GM23338 (cell line): ENCODE measurements around the gene TST. TPM values are rescaled to one million over a fixed set of nuclear protein-coding genes. Genes with fewer than 3 reads are reported as not detected.

Source experiments
- ATAC-seq: fragments of 200-7000 bp; cut with Tn5 transposase; 3 replicates; pipeline ENCODE4 v1.9.1; 2020
- DNase-seq: peaks from one replicate; pipeline ENCODE4 v3.0.0-alpha.2; 2015; ENCODE audit warnings: low spot score
- H2AFZ ChIP-seq: fragments of 200-600 bp; sonication (generic); 2 replicates; pipeline ENCODE4 v1.8.0; 2016; ENCODE audit warnings: antibody characterized with exemption, mild to moderate bottlenecking, moderate library complexity
- H3F3A ChIP-seq: fragments of 200-600 bp; sonication (generic); replicated peaks from 2 replicates; pipeline ENCODE4 v1.8.0; 2017; ENCODE audit warnings: antibody characterized with exemption, mixed run types, low read depth
- H3K27ac ChIP-seq: fragments of 200-600 bp; sonication (generic); 2 replicates; pipeline ENCODE4 v1.6.1; 2016; ENCODE audit warnings: low read depth
- H3K27me3 ChIP-seq: fragments of 200-600 bp; sonication (generic); 2 replicates; pipeline ENCODE4 v1.8.0; 2016; ENCODE audit warnings: mild to moderate bottlenecking, mixed run types, moderate library complexity; ENCODE audit not compliant: insufficient read depth
- H3K36me3 ChIP-seq: fragments of 200-600 bp; sonication (generic); 2 replicates; pipeline ENCODE4 v1.8.0; 2016; ENCODE audit warnings: mild to moderate bottlenecking; ENCODE audit not compliant: insufficient read depth
- H3K4me1 ChIP-seq: fragments of 200-600 bp; sonication (generic); 2 replicates; pipeline ENCODE4 v1.8.0; 2016; ENCODE audit warnings: mild to moderate bottlenecking, moderate library complexity; ENCODE audit not compliant: insufficient read depth
- H3K4me2 ChIP-seq: fragments of 200-600 bp; sonication (generic); 2 replicates; pipeline ENCODE4 v1.7.1; 2017; ENCODE audit warnings: mixed run types
- H3K4me3 ChIP-seq: fragments of 200-600 bp; sonication (generic); 2 replicates; pipeline ENCODE4 v1.6.1; 2016; ENCODE audit warnings: mixed run types
- H3K79me2 ChIP-seq: fragments of 200-600 bp; sonication (generic); replicated peaks from 2 replicates; pipeline ENCODE4 v1.8.0; 2017; ENCODE audit warnings: mild to moderate bottlenecking; ENCODE audit not compliant: insufficient read depth
- H3K9me2 ChIP-seq: fragments of 200-600 bp; sonication (generic); 2 replicates; pipeline ENCODE4 v1.8.0; 2017; ENCODE audit not compliant: insufficient read depth
- H4K20me1 ChIP-seq: fragments of 200-600 bp; sonication (generic); replicated peaks from 2 replicates; pipeline ENCODE4 v1.8.0; 2017; ENCODE audit warnings: mild to moderate bottlenecking; ENCODE audit not compliant: insufficient read depth
- H3K27ac Mint-ChIP-seq: 2 replicates; pipeline ENCODE4 v1.8.0; 2020; ENCODE audit warnings: inconsistent platforms, mild to moderate bottlenecking, moderate library complexity, mixed read lengths
- H3K27me3 Mint-ChIP-seq: 3 replicates; pipeline ENCODE4 v1.8.0; 2022; ENCODE audit warnings: low read depth, mild to moderate bottlenecking, moderate library complexity, mixed read lengths, inconsistent platforms; ENCODE audit not compliant: insufficient read depth, poor library complexity
- H3K36me3 Mint-ChIP-seq: 3 replicates; pipeline ENCODE4 v1.8.0; 2021; ENCODE audit warnings: low read depth, mild to moderate bottlenecking, inconsistent platforms, moderate library complexity, mixed read lengths
- H3K4me1 Mint-ChIP-seq: 3 replicates; pipeline ENCODE4 v1.8.0; 2020; ENCODE audit warnings: mild to moderate bottlenecking, inconsistent platforms, mixed read lengths
- H3K4me3 Mint-ChIP-seq: 3 replicates; pipeline ENCODE4 v1.8.0; 2021; ENCODE audit warnings: moderate library complexity, mild to moderate bottlenecking, inconsistent platforms, mixed read lengths
- H3K9me3 Mint-ChIP-seq: 3 replicates; pipeline ENCODE4 v1.8.0; 2020; ENCODE audit warnings: moderate library complexity, mild to moderate bottlenecking, inconsistent platforms, mixed read lengths
- CREB1 ChIP-seq: fragments of 250-450 bp; sonication (Bioruptor Pico); IDR thresholded peaks from 2 replicates; pipeline ENCODE4 v1.5.0; 2020; ENCODE audit warnings: low read depth, mild to moderate bottlenecking, moderate library complexity
- NANOG ChIP-seq: IDR thresholded peaks from 2 replicates; pipeline ENCODE4 v1.6.1; 2016; ENCODE audit warnings: antibody characterized with exemption, borderline replicate concordance
- POLR2AphosphoS5 ChIP-seq: IDR thresholded peaks from 2 replicates; pipeline ENCODE4 v1.6.1; 2016; ENCODE audit warnings: antibody characterized with exemption, low read depth
- STAT1 ChIP-seq: IDR thresholded peaks from one replicate; pipeline ENCODE4 v1.6.1; 2016; ENCODE audit warnings: antibody characterized with exemption; ENCODE audit not compliant: unreplicated experiment
- polyA plus RNA-seq: library from polyadenylated mRNA; unstranded; fragments of >200 nt; fragmentation: Nextera tagmentation; extraction: Ambion mirVana; gene quantifications from 2 replicates; pipeline ENCODE4 v1.2.1, GENCODE V29; 2016
- total RNA-seq: library from RNA; depleted of rRNA; stranded (reverse); fragments of >200 nt; shearing (Covaris generic); gene quantifications from 2 replicates; pipeline ENCODE4 v1.2.3, GENCODE V29; 2014
- TF ChIP-seq, protein P1 (sequence below): IDR thresholded peaks from 2 replicates; pipeline ENCODE4 v1.6.1; 2016; ENCODE audit warnings: antibody characterized with exemption
- TF ChIP-seq, protein P2 (sequence below), 2 experiments: fragments of 200-600 bp in 1 of 2; sonication (generic) in 1 of 2; conservative IDR thresholded peaks; 2 replicates each; pipeline versions ENCODE4 v1.5.1 to v1.6.1; 2016 to 2017; ENCODE audit warnings: antibody characterized with exemption in 2 of 2, low read depth in 2 of 2, mild to moderate bottlenecking in 2 of 2, moderate library complexity in 1 of 2
- TF ChIP-seq, protein P3 (sequence below): IDR thresholded peaks from one replicate; pipeline ENCODE4 v1.6.1; 2018; ENCODE audit warnings: antibody characterized with exemption; ENCODE audit not compliant: unreplicated experiment

The TST gene
- total and polyA plus RNA-seq, 2 experiments from 2014 or later: 14.6 to 32.7 TPM

DNA sequence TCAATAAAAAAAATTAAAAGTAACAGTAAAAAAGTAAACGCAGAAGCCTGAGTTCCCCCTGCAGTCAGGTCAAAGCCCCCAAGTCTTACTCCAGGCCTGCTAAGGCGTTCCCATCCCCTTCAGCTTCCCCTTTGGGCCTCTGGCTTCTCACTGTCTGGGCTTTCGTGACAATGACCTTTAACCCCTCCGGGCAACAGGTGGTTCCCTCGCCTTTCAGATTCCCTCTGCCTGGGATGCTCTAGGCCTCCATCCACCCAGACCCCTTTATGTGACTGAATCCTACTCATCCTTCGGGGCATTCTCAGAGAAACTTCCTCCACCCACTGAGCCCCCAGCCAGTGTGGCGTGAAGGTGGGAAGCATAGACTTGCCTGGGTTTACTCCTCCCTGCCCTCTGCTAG, 8.3 kb upstream of the TST start:
- peaks cover 3% of the 10 kb centered on the region; the same call in 1 of the 2 replicates for H3K36me3 ChIP-seq
- no peak for ATAC-seq

DNA sequence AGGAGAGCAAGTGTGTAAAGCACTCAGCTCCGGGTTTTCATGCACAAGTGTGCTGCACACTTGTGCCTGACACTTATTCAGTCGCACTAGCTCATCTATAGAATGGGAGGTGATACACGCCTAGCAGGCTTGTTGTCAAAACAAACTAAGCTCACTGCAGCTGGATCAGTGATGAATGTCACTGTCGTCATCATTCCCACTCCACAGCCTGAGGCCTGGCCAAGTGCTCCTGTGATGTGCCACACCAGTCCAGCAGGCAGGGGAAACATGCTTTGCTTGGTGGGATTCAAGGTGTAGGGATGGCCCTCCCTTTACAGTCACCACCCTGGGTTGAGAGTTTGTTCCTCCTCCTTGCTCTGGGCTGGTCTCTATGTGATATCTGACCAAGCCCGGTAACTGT, 7.1 kb upstream of the TST start:
- peaks cover 19% of the 10 kb centered on the region; the same call in 2 of the 3 replicates for H3K4me1 Mint-ChIP-seq
- no peak overlapping the region for H3K4me3 Mint-ChIP-seq
- no peaks in the 10 kb centered on the region for H3K9me2 ChIP-seq
- no peaks in the 10 kb centered on the region for H3K9me3 Mint-ChIP-seq
- no peak overlapping the region for H3K27ac Mint-ChIP-seq
- no peak overlapping the region for H3K27ac ChIP-seq
- H3K36me3 Mint-ChIP-seq: peaks cover 42% of the 10 kb centered on the region
- H3K27me3 Mint-ChIP-seq: peaks cover 15% of the 10 kb centered on the region
- H3K4me2 ChIP-seq: no peak overlapping the region
- 0 out of 2 replicates have a peak, but pooled peaks cover 4% of the 10 kb centered on the region for H3F3A ChIP-seq
- no peaks in the 10 kb centered on the region for H3K27me3 ChIP-seq
- TF ChIP-seq NANOG (no peak), CREB1 (CRISPR knock-in tag) (no peak)
- no peak for DNase-seq
- H3K36me3 ChIP-seq: peaks cover 3% of the 10 kb centered on the region; the same call in 1 of the 2 replicates
- H3K79me2 ChIP-seq: peaks cover 19% of the 10 kb centered on the region
- no peak for ATAC-seq
- no peak overlapping the region for H3K4me3 ChIP-seq
- H3K4me1 ChIP-seq: peaks cover 10% of the 10 kb centered on the region; the same call in 1 of the 2 replicates
- H4K20me1 ChIP-seq: peaks cover 8% of the 10 kb centered on the region
- no peak overlapping the region for H2AFZ ChIP-seq

More for the DNA sequence above, 8.3 kb upstream of the TST start:
- no peak overlapping the region for H3K4me3 ChIP-seq
- Mint-ChIP-seq H3K4me3 (no peak overlapping the region), H3K27ac (no peak overlapping the region), H3K9me3 (no peaks in the 10 kb centered on the region), H3K36me3 (peaks cover 39% of the 10 kb centered on the region), H3K27me3 (peaks cover 10% of the 10 kb centered on the region), H3K4me1 (peaks cover 21% of the 10 kb centered on the region)
- TF ChIP-seq, protein P1, sequence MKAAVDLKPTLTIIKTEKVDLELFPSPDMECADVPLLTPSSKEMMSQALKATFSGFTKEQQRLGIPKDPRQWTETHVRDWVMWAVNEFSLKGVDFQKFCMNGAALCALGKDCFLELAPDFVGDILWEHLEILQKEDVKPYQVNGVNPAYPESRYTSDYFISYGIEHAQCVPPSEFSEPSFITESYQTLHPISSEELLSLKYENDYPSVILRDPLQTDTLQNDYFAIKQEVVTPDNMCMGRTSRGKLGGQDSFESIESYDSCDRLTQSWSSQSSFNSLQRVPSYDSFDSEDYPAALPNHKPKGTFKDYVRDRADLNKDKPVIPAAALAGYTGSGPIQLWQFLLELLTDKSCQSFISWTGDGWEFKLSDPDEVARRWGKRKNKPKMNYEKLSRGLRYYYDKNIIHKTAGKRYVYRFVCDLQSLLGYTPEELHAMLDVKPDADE: no peak
- TF ChIP-seq, protein P2, sequence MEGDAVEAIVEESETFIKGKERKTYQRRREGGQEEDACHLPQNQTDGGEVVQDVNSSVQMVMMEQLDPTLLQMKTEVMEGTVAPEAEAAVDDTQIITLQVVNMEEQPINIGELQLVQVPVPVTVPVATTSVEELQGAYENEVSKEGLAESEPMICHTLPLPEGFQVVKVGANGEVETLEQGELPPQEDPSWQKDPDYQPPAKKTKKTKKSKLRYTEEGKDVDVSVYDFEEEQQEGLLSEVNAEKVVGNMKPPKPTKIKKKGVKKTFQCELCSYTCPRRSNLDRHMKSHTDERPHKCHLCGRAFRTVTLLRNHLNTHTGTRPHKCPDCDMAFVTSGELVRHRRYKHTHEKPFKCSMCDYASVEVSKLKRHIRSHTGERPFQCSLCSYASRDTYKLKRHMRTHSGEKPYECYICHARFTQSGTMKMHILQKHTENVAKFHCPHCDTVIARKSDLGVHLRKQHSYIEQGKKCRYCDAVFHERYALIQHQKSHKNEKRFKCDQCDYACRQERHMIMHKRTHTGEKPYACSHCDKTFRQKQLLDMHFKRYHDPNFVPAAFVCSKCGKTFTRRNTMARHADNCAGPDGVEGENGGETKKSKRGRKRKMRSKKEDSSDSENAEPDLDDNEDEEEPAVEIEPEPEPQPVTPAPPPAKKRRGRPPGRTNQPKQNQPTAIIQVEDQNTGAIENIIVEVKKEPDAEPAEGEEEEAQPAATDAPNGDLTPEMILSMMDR (conservative IDR thresholded peaks at IDR 0.05; ENCODE audit: low read depth in 2 of 2): no peak
- no peak for TF ChIP-seq POLR2AphosphoS5
- peaks cover 15% of the 10 kb centered on the region; the same call in 1 of the 2 replicates for H3K4me1 ChIP-seq
- H3K4me2 ChIP-seq: no peak overlapping the region
- H3K79me2 ChIP-seq: peaks cover 11% of the 10 kb centered on the region; the same call in 1 of the 2 replicates
- no peak overlapping the region for H2AFZ ChIP-seq
- no peaks in the 10 kb centered on the region for H3K9me2 ChIP-seq
- no peaks in the 10 kb centered on the region for H3K27me3 ChIP-seq
- H4K20me1 ChIP-seq: peaks cover 8% of the 10 kb centered on the region
- H3F3A ChIP-seq: 0 out of 2 replicates have a peak, but pooled peaks cover 7% of the 10 kb centered on the region
- no peak overlapping the region for H3K27ac ChIP-seq
- no peak for DNase-seq

DNA sequence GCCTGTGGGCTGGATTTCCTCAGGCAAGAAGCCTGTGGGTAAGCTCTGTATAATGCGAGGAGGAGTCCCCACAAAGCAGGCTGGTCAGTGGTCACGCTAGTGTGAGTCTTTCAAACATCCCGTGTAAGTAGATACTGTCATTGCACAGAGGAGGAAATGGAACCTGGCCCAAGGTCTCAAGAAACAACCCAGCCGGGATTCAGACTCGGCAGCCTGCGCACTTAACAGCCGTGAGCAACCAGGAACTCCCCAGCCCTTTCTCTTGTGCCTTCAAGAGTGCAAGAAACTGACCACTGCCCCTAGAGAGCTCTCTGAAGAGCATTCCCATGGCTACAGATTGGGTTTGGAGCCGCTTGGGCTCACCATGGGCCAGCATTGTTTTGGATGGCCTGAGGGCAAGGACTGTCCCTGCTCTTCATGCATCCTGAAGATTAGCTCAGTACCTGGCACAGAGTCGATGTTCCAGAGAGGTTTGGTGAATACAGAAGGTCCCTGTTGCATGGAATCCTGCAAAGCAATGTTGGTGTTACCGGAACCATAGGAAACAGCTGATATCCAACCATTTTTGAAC, 6.3 kb upstream of the TST start:
- no peak overlapping the region for H3K27ac Mint-ChIP-seq
- ATAC-seq (no peak), DNase-seq (no peak)
- H3K4me1 Mint-ChIP-seq: peaks cover 18% of the 10 kb centered on the region; the same call in 2 of the 3 replicates
- Histone ChIP-seq H3F3A (0 out of 2 replicates have a peak, but pooled peaks cover 3% of the 10 kb centered on the region), H3K4me2 (no peak overlapping the region), H2AFZ (no peak overlapping the region), H3K79me2 (peaks cover 23% of the 10 kb centered on the region), H3K4me1 (peaks cover 12% of the 10 kb centered on the region; the same call in 1 of the 2 replicates), H3K27me3 (no peaks in the 10 kb centered on the region), H4K20me1 (peaks cover 8% of the 10 kb centered on the region), H3K27ac (no peak overlapping the region), H3K4me3 (no peak overlapping the region), H3K9me2 (no peaks in the 10 kb centered on the region), H3K36me3 (peaks cover 3% of the 10 kb centered on the region; the same call in 1 of the 2 replicates)
- H3K27me3 Mint-ChIP-seq: peaks cover 15% of the 10 kb centered on the region
- no peaks in the 10 kb centered on the region for H3K9me3 Mint-ChIP-seq
- H3K36me3 Mint-ChIP-seq: peaks cover 42% of the 10 kb centered on the region
- H3K4me3 Mint-ChIP-seq: no peak overlapping the region
- TF ChIP-seq STAT1 (no peak), NANOG (no peak), CREB1 (CRISPR knock-in tag) (no peak)
- TF ChIP-seq, protein P3, sequence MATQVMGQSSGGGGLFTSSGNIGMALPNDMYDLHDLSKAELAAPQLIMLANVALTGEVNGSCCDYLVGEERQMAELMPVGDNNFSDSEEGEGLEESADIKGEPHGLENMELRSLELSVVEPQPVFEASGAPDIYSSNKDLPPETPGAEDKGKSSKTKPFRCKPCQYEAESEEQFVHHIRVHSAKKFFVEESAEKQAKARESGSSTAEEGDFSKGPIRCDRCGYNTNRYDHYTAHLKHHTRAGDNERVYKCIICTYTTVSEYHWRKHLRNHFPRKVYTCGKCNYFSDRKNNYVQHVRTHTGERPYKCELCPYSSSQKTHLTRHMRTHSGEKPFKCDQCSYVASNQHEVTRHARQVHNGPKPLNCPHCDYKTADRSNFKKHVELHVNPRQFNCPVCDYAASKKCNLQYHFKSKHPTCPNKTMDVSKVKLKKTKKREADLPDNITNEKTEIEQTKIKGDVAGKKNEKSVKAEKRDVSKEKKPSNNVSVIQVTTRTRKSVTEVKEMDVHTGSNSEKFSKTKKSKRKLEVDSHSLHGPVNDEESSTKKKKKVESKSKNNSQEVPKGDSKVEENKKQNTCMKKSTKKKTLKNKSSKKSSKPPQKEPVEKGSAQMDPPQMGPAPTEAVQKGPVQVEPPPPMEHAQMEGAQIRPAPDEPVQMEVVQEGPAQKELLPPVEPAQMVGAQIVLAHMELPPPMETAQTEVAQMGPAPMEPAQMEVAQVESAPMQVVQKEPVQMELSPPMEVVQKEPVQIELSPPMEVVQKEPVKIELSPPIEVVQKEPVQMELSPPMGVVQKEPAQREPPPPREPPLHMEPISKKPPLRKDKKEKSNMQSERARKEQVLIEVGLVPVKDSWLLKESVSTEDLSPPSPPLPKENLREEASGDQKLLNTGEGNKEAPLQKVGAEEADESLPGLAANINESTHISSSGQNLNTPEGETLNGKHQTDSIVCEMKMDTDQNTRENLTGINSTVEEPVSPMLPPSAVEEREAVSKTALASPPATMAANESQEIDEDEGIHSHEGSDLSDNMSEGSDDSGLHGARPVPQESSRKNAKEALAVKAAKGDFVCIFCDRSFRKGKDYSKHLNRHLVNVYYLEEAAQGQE: no peak
